NCI-H226 (cell line): ENCODE results near the gene KRT1.

Experiments used
- DNase-seq: peaks from one replicate; pipeline ENCODE4 v3.0.0-alpha.2; 2015

KRT1 gene

GRCh38 chr12:52631676-52632459 is 48.3 kb downstream of the KRT1 start:
- no peak for DNase-seq

GRCh38 chr12:52631264-52631663 is 48.9 kb downstream of the KRT1 start:
- no peak for DNase-seq

GRCh38 chr12:52630599-52631200 is 49.5 kb downstream of the KRT1 start:
- no peak for DNase-seq

GRCh38 chr12:52630008-52630500 is 50.2 kb downstream of the KRT1 start:
- no peak for DNase-seq

- DNase-seq = no peak
These were observed 50.8 kb downstream of the KRT1 start for GRCh38 chr12:52629281-52630007.

DNA sequence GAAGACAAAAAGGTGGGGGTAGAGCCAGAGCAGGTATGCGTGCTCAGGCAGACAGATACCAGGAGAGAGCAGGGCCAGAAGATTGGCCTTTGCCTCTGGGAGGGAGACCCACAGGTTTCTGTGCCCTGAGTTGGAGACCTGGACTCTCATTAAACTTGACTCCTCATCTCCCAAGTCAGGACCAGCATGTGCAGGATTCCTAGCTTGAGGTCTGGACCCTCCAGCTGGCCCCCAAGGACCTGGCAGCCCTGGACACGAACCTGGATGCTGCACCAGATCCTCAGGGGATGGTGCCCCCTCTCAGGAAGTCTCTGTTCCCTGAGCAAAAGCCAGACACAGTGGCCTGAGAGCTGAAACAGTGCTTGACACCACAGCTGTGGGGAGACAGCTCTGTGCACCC is 51.4 kb downstream of the KRT1 start:
- DNase-seq = no peak

GRCh38 chr12:52628111-52628507 is 52.1 kb downstream of the KRT1 start:
- no peak for DNase-seq

GRCh38 chr12:52627395-52628110 is 52.7 kb downstream of the KRT1 start:
- DNase-seq = no peak
